NCI-H345 treated with DMSO at 0.1 percent for 48 hours (cell line): Measurements from ENCODE around the gene ECE1.

Experiments used
- DNase-seq: peaks from one replicate; lab custom pipeline; 2025; ENCODE audit not compliant: unreplicated experiment; lab: John Stamatoyannopoulos, UW

Gene ECE1

GRCh38 chr1:21255284-21255942 is 34.9 kb downstream of the ECE1 start:
- DNase-seq, result peak; percentile 73

GRCh38 chr1:21254335-21254951 is 35.8 kb downstream of the ECE1 start:
- DNase-seq, result peak; percentile 56

GRCh38 chr1:21251773-21252471 is 38.3 kb downstream of the ECE1 start:
- DNase-seq, result no peak

GRCh38 chr1:21249940-21250493 is 40.2 kb downstream of the ECE1 start:
- DNase-seq, result no peak

- DNase-seq, result no peak
Measured at GRCh38 chr1:21247892-21248715, 42.2 kb downstream of the ECE1 start.

GRCh38 chr1:21246905-21247642 is 43.2 kb downstream of the ECE1 start:
- no peak for DNase-seq

- no peak for DNase-seq
Measured at GRCh38 chr1:21245688-21246229, 44.5 kb downstream of the ECE1 start.

GRCh38 chr1:21244986-21245687 is 45.1 kb downstream of the ECE1 start:
- DNase-seq, result no peak

- no peak for DNase-seq
Measured at GRCh38 chr1:21244154-21244553, 46.1 kb downstream of the ECE1 start.

GRCh38 chr1:21242846-21243245 is 47.4 kb downstream of the ECE1 start:
- no peak for DNase-seq

GRCh38 chr1:21241771-21242581 is 48.3 kb downstream of the ECE1 start:
- DNase-seq, result no peak

- no peak for DNase-seq
Measured at GRCh38 chr1:21240706-21241105, 49.6 kb downstream of the ECE1 start.

GRCh38 chr1:21239221-21239620 is 51.0 kb downstream of the ECE1 start:
- DNase-seq, result no peak

GRCh38 chr1:21238141-21238800 is 52.0 kb downstream of the ECE1 start:
- no peak for DNase-seq

GRCh38 chr1:21237446-21238088 is 52.7 kb downstream of the ECE1 start:
- no peak for DNase-seq

- no peak for DNase-seq
Measured at GRCh38 chr1:21236178-21236577, 54.1 kb downstream of the ECE1 start.

GRCh38 chr1:21234779-21235178 is 55.5 kb downstream of the ECE1 start:
- DNase-seq, result no peak

GRCh38 chr1:21233490-21233889 is 56.8 kb downstream of the ECE1 start:
- DNase-seq, result no peak
